ENCODE measurements around the gene KCNN1.
A peak's percentile ranks its signal among the peaks of the same experiment; 100 is the strongest.
"Not testable (repeated sequence)": the region's sequence is repeated elsewhere in the genome, so short reads cannot be mapped to it uniquely, and the experiment has no call there.

The KCNN1 gene

GRCh38 chr19:18000915-18001776, 34.2 kb downstream of the KCNN1 start:
- Histone ChIP-seq H3K9me3 (ENCODE audit: control insufficient read depth, insufficient read depth, low read length) (no peaks in the 10 kb centered on the region), H3K27ac (ENCODE audit: low read length) (no peak overlapping the region), H3K27me3 (ENCODE audit: control insufficient read depth, insufficient read depth, low read length) (peaks cover 1% of the 10 kb centered on the region; the same call in 1 of the 2 replicates), H3K36me3 (ENCODE audit: control insufficient read depth, insufficient read depth, low read length) (no peaks in the 10 kb centered on the region), H3K4me3 (ENCODE audit: low read length) (peak overlapping the region; percentile 36; the same call in 1 of the 2 replicates), H3K4me1 (ENCODE audit: control insufficient read depth, insufficient read depth, low read length) (peaks cover 4% of the 10 kb centered on the region; the same call in 1 of the 2 replicates)
- no CpG with 5 or more reads among the region's 105 CpGs for WGBS (ENCODE audit: insufficient coverage, insufficient read length)
- no peak for DNase-seq (ENCODE audit: low read depth, low spot score)

GRCh38 chr19:18001777-18002345, 35.0 kb downstream of the KCNN1 start:
- no CpG with 5 or more reads among the region's 15 CpGs for WGBS (ENCODE audit: insufficient coverage, insufficient read length)
- Histone ChIP-seq H3K27me3 (ENCODE audit: control insufficient read depth, insufficient read depth, low read length) (peaks cover 1% of the 10 kb centered on the region; the same call in 1 of the 2 replicates), H3K9me3 (ENCODE audit: control insufficient read depth, insufficient read depth, low read length) (no peaks in the 10 kb centered on the region), H3K36me3 (ENCODE audit: control insufficient read depth, insufficient read depth, low read length) (no peaks in the 10 kb centered on the region), H3K4me3 (ENCODE audit: low read length) (peak overlapping the region; percentile 36; the same call in 1 of the 2 replicates), H3K4me1 (ENCODE audit: control insufficient read depth, insufficient read depth, low read length) (peaks cover 2% of the 10 kb centered on the region; the same call in 1 of the 2 replicates), H3K27ac (ENCODE audit: low read length) (no peak overlapping the region)
- no peak for DNase-seq (ENCODE audit: low read depth, low spot score)

- peaks cover 1% of the 10 kb centered on the region; the same call in 1 of the 2 replicates for H3K27me3 ChIP-seq (ENCODE audit: control insufficient read depth, insufficient read depth, low read length)
- H3K36me3 ChIP-seq (ENCODE audit: control insufficient read depth, insufficient read depth, low read length), result no peaks in the 10 kb centered on the region
- no peak overlapping the region for H3K4me3 ChIP-seq (ENCODE audit: low read length)
- peaks cover 2% of the 10 kb centered on the region; the same call in 1 of the 2 replicates for H3K4me1 ChIP-seq (ENCODE audit: control insufficient read depth, insufficient read depth, low read length)
- no peak for DNase-seq (ENCODE audit: low read depth, low spot score)
- no peaks in the 10 kb centered on the region for H3K9me3 ChIP-seq (ENCODE audit: control insufficient read depth, insufficient read depth, low read length)
- no peak overlapping the region for H3K27ac ChIP-seq (ENCODE audit: low read length)
- no CpG with 5 or more reads among the region's 27 CpGs for WGBS (ENCODE audit: insufficient coverage, insufficient read length)
These were observed 35.5 kb downstream of the KCNN1 start for GRCh38 chr19:18002347-18002850.

- not testable (repeated sequence) for DNase-seq (ENCODE audit: low read depth, low spot score); H3K4me1 ChIP-seq (ENCODE audit: control insufficient read depth, insufficient read depth, low read length); H3K36me3 ChIP-seq (ENCODE audit: control insufficient read depth, insufficient read depth, low read length); H3K4me3 ChIP-seq (ENCODE audit: low read length); H3K9me3 ChIP-seq (ENCODE audit: control insufficient read depth, insufficient read depth, low read length); H3K27ac ChIP-seq (ENCODE audit: low read length); H3K27me3 ChIP-seq (ENCODE audit: control insufficient read depth, insufficient read depth, low read length)
- no CpG with 5 or more reads among the region's 35 CpGs for WGBS (ENCODE audit: insufficient coverage, insufficient read length)
These were observed 38.8 kb downstream of the KCNN1 start for GRCh38 chr19:18005750-18006149.

- H3K27me3 ChIP-seq (ENCODE audit: control insufficient read depth, insufficient read depth, low read length), result no peaks in the 10 kb centered on the region
- H3K36me3 ChIP-seq (ENCODE audit: control insufficient read depth, insufficient read depth, low read length), result peaks cover 4% of the 10 kb centered on the region; the same call in 1 of the 2 replicates
- no peak overlapping the region for H3K27ac ChIP-seq (ENCODE audit: low read length)
- H3K4me3 ChIP-seq (ENCODE audit: low read length), result peak overlapping the region; percentile 25; the same call in 1 of the 2 replicates
- no peaks in the 10 kb centered on the region for H3K9me3 ChIP-seq (ENCODE audit: control insufficient read depth, insufficient read depth, low read length)
- H3K4me1 ChIP-seq (ENCODE audit: control insufficient read depth, insufficient read depth, low read length), result peaks cover 3% of the 10 kb centered on the region
- DNase-seq (ENCODE audit: low read depth, low spot score), result peak; percentile 82
- WGBS (ENCODE audit: insufficient coverage, insufficient read length), result no CpG with 5 or more reads among the region's 46 CpGs
These were observed 40.4 kb downstream of the KCNN1 start for GRCh38 chr19:18007044-18007916.

GRCh38 chr19:18007917-18008673, 41.2 kb downstream of the KCNN1 start, which contains the start of gene ARRDC2:
Gene ARRDC2, plus strand, starts transcription at chr19:18008170. Its CDS starts 141 bp downstream, at chr19:18008311.
- peak; percentile 73 for DNase-seq (ENCODE audit: low read depth, low spot score)
- Histone ChIP-seq H3K27me3 (ENCODE audit: control insufficient read depth, insufficient read depth, low read length) (no peaks in the 10 kb centered on the region), H3K27ac (ENCODE audit: low read length) (no peak within 1 kb of the TSS), H3K4me3 (ENCODE audit: low read length) (peak within 1 kb of the TSS; percentile 34; the same call in 1 of the 2 replicates), H3K36me3 (ENCODE audit: control insufficient read depth, insufficient read depth, low read length) (peaks cover 4% of the 10 kb centered on the region; the same call in 1 of the 2 replicates), H3K9me3 (ENCODE audit: control insufficient read depth, insufficient read depth, low read length) (no peaks in the 10 kb centered on the region), H3K4me1 (ENCODE audit: control insufficient read depth, insufficient read depth, low read length) (peaks cover 3% of the 10 kb centered on the region)
- no CpG with 5 or more reads among the region's 92 CpGs for WGBS (ENCODE audit: insufficient coverage, insufficient read length)

GRCh38 chr19:18008814-18009213, 41.9 kb downstream of the KCNN1 start:
- Histone ChIP-seq H3K27me3 (ENCODE audit: control insufficient read depth, insufficient read depth, low read length) (no peaks in the 10 kb centered on the region), H3K4me3 (ENCODE audit: low read length) (no peak overlapping the region), H3K36me3 (ENCODE audit: control insufficient read depth, insufficient read depth, low read length) (peaks cover 4% of the 10 kb centered on the region; the same call in 1 of the 2 replicates), H3K27ac (ENCODE audit: low read length) (no peak overlapping the region), H3K9me3 (ENCODE audit: control insufficient read depth, insufficient read depth, low read length) (no peaks in the 10 kb centered on the region), H3K4me1 (ENCODE audit: control insufficient read depth, insufficient read depth, low read length) (peaks cover 3% of the 10 kb centered on the region)
- no CpG with 5 or more reads among the region's 11 CpGs for WGBS (ENCODE audit: insufficient coverage, insufficient read length)
- DNase-seq (ENCODE audit: low read depth, low spot score), result no peak

- H3K9me3 ChIP-seq (ENCODE audit: control insufficient read depth, insufficient read depth, low read length), result no peaks in the 10 kb centered on the region
- peaks cover 3% of the 10 kb centered on the region for H3K4me1 ChIP-seq (ENCODE audit: control insufficient read depth, insufficient read depth, low read length)
- H3K4me3 ChIP-seq (ENCODE audit: low read length), result no peak overlapping the region
- H3K27ac ChIP-seq (ENCODE audit: low read length), result no peak overlapping the region
- H3K36me3 ChIP-seq (ENCODE audit: control insufficient read depth, insufficient read depth, low read length), result peaks cover 4% of the 10 kb centered on the region; the same call in 1 of the 2 replicates
- H3K27me3 ChIP-seq (ENCODE audit: control insufficient read depth, insufficient read depth, low read length), result no peaks in the 10 kb centered on the region
- DNase-seq (ENCODE audit: low read depth, low spot score), result no peak
- no CpG with 5 or more reads among the region's 37 CpGs for WGBS (ENCODE audit: insufficient coverage, insufficient read length)
These were observed 42.6 kb downstream of the KCNN1 start for GRCh38 chr19:18009412-18010066.

GRCh38 chr19:18010149-18010548, 43.2 kb downstream of the KCNN1 start:
- H3K4me1 ChIP-seq (ENCODE audit: control insufficient read depth, insufficient read depth, low read length), result peaks cover 3% of the 10 kb centered on the region
- DNase-seq (ENCODE audit: low read depth, low spot score), result no peak
- H3K9me3 ChIP-seq (ENCODE audit: control insufficient read depth, insufficient read depth, low read length), result no peaks in the 10 kb centered on the region
- WGBS (ENCODE audit: insufficient coverage, insufficient read length), result no CpG with 5 or more reads among the region's 11 CpGs
- H3K27ac ChIP-seq (ENCODE audit: low read length), result no peak overlapping the region
- no peaks in the 10 kb centered on the region for H3K27me3 ChIP-seq (ENCODE audit: control insufficient read depth, insufficient read depth, low read length)
- no peak overlapping the region for H3K4me3 ChIP-seq (ENCODE audit: low read length)
- peaks cover 4% of the 10 kb centered on the region; the same call in 1 of the 2 replicates for H3K36me3 ChIP-seq (ENCODE audit: control insufficient read depth, insufficient read depth, low read length)

Measured in iPS DF 6.9 (cell line).